Ascending aorta (tissue), 2 donors: ENCODE results near the gene RALGAPA2. TPM values are rescaled to one million over a fixed set of nuclear protein-coding genes. Genes with fewer than 3 reads are reported as not detected.

Experiments used
- DNase-seq, 2 donors: peaks; one replicate each; pipeline ENCODE4 v3.0.0-alpha.2; 2019; ENCODE audit warnings: low spot score in 2 of 2
- H3K27ac ChIP-seq, 2 donors: fragments of 200-600 bp; sonication (generic); one replicate each; pipeline ENCODE4 v1.5.1; 2016 to 2017; ENCODE audit warnings: mild to moderate bottlenecking in 1 of 2
- H3K27me3 ChIP-seq: fragments of 200-600 bp; sonication (generic); one replicate; pipeline ENCODE4 v1.5.1; 2017
- H3K36me3 ChIP-seq, 2 donors: fragments of 200-600 bp; sonication (generic); one replicate each; pipeline ENCODE4 v1.5.1; 2016
- H3K4me1 ChIP-seq, 2 donors: fragments of 200-600 bp; sonication (generic); one replicate each; pipeline ENCODE4 v1.5.1; 2016 to 2017; ENCODE audit warnings: mild to moderate bottlenecking in 1 of 2
- H3K4me3 ChIP-seq, 2 donors: fragments of 200-600 bp; sonication (generic); one replicate each; pipeline ENCODE4 v1.5.1; 2016 to 2017; ENCODE audit warnings: mild to moderate bottlenecking in 1 of 2
- H3K9me3 ChIP-seq, 2 donors: fragments of 200-600 bp; sonication (generic); one replicate each; pipeline ENCODE4 v1.5.1; 2016
- intact Hi-C: fragments of 100-400 bp; cut with DNase I; formaldehyde crosslinking; loops from one replicate; pipeline ENCODE4 v1.15.1; 2023
- total RNA-seq: library from RNA; depleted of rRNA; stranded (reverse); fragments of >200 nt; gene quantifications from one replicate; pipeline ENCODE4 v1.1.0, GENCODE V29; 2016
- TF ChIP-seq, protein P1 (sequence below), 3 experiments: fragments of 200-600 bp in 2 of 3; fragments of 450-650 bp in 1 of 3; sonication (generic) in 2 of 3; IDR thresholded peaks; one replicate each; pipeline ENCODE4 v1.5.1; 2016 to 2019; ENCODE audit warnings: antibody characterized with exemption in 3 of 3, mild to moderate bottlenecking in 1 of 3, moderate library complexity in 1 of 3

RALGAPA2 gene
- total RNA-seq, 1 donor from 2014 or later = 68.9 TPM

GRCh38 chr20:20711413-20711812 is 1.0 kb downstream of the RALGAPA2 start:
- H3K27ac ChIP-seq = peak overlapping the region; percentile 90 to 92

GRCh38 chr20:20710443-20711315 is 1.8 kb downstream of the RALGAPA2 start:
- Histone ChIP-seq H3K27ac (no peak overlapping the region), H3K36me3 (no peaks in the 10 kb centered on the region), H3K9me3 (no peaks in the 10 kb centered on the region), H3K27me3 (no peaks in the 10 kb centered on the region), H3K4me1 (peaks cover 3 to 10% of the 10 kb centered on the region in 2 donors), H3K4me3 (peak overlapping the region; percentile 93 to 96)
- intact Hi-C loops = loop anchor here (5.0 kb wide), 1 partner anchor 417 kb away; the partner anchor contains the start of gene KIZ
- no peak for DNase-seq
- TF ChIP-seq, protein P1, sequence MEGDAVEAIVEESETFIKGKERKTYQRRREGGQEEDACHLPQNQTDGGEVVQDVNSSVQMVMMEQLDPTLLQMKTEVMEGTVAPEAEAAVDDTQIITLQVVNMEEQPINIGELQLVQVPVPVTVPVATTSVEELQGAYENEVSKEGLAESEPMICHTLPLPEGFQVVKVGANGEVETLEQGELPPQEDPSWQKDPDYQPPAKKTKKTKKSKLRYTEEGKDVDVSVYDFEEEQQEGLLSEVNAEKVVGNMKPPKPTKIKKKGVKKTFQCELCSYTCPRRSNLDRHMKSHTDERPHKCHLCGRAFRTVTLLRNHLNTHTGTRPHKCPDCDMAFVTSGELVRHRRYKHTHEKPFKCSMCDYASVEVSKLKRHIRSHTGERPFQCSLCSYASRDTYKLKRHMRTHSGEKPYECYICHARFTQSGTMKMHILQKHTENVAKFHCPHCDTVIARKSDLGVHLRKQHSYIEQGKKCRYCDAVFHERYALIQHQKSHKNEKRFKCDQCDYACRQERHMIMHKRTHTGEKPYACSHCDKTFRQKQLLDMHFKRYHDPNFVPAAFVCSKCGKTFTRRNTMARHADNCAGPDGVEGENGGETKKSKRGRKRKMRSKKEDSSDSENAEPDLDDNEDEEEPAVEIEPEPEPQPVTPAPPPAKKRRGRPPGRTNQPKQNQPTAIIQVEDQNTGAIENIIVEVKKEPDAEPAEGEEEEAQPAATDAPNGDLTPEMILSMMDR (IDR thresholded peaks at IDR 0.05) = no peak

More at GRCh38 chr20:20711413-20711812, 1.0 kb downstream of the RALGAPA2 start:
- intact Hi-C loops = loop anchor here (5.0 kb wide), 1 partner anchor 416 kb away; the partner anchor contains the start of gene KIZ
- TF ChIP-seq, protein P1 (IDR thresholded peaks at IDR 0.05) = no peak
- DNase-seq = no peak
- no peaks in the 10 kb centered on the region for H3K36me3 ChIP-seq
- H3K4me1 ChIP-seq = peaks cover 3 to 10% of the 10 kb centered on the region in 2 donors
- peak overlapping the region; percentile 93 to 96 for H3K4me3 ChIP-seq
- H3K27me3 ChIP-seq = no peaks in the 10 kb centered on the region
- no peaks in the 10 kb centered on the region for H3K9me3 ChIP-seq

DNA sequence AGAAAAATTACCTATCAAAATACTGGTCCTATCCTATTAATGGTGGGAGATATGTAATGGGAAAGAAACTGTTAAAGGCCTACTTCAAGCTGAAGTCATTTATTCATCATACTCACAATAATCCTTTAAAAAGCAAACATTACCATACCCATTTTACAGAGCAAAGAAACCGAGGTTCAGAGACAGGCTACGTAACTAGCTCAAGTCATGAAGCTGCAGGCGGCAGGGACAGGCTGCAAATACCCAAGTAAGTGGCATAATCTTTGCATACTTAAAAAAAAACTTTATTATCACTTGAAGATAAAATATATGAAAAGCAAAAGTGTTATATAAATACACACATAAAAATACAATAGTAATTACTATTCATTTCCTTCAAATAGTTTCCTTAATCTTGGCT is 2.6 kb downstream of the RALGAPA2 start:
- intact Hi-C loops = loop anchor here (5.0 kb wide), 1 partner anchor 417 kb away; the partner anchor contains the start of gene KIZ

DNA sequence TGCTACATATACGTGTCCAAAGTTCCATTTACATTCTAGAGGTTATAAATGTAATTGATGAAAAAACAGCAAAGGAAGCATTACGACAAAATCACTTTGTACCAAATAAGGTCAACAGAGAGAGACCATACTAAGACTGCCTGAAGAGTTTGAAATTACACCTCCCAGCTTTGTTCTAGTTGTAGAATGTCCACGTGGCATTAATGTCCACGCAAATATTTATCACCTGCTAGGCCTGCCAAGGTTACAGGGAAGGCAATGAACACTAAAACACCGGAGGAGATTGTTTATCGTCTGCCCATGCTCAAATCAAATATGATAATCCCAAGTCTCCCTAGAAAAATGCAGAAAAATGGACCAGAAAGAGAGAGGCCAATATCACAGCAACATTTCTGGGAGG is 6.2 kb downstream of the RALGAPA2 start:
- no peaks in the 10 kb centered on the region for H3K9me3 ChIP-seq
- peaks cover 0 to 4% of the 10 kb centered on the region in 2 donors for H3K4me1 ChIP-seq
- no peak overlapping the region for H3K4me3 ChIP-seq
- no peaks in the 10 kb centered on the region for H3K27me3 ChIP-seq
- H3K27ac ChIP-seq = no peak overlapping the region
- intact Hi-C loops = no loop called here
- TF ChIP-seq, protein P1 (IDR thresholded peaks at IDR 0.05) = no peak
- DNase-seq = no peak
- no peaks in the 10 kb centered on the region for H3K36me3 ChIP-seq

More for the DNA sequence above, 2.6 kb downstream of the RALGAPA2 start:
- TF ChIP-seq, protein P1 (IDR thresholded peaks at IDR 0.05) = no peak
- Histone ChIP-seq H3K4me1 (peaks cover 3 to 10% of the 10 kb centered on the region in 2 donors), H3K36me3 (no peaks in the 10 kb centered on the region), H3K9me3 (no peaks in the 10 kb centered on the region), H3K4me3 (no peak overlapping the region), H3K27ac (no peak overlapping the region), H3K27me3 (no peaks in the 10 kb centered on the region)
- DNase-seq = no peak

DNA sequence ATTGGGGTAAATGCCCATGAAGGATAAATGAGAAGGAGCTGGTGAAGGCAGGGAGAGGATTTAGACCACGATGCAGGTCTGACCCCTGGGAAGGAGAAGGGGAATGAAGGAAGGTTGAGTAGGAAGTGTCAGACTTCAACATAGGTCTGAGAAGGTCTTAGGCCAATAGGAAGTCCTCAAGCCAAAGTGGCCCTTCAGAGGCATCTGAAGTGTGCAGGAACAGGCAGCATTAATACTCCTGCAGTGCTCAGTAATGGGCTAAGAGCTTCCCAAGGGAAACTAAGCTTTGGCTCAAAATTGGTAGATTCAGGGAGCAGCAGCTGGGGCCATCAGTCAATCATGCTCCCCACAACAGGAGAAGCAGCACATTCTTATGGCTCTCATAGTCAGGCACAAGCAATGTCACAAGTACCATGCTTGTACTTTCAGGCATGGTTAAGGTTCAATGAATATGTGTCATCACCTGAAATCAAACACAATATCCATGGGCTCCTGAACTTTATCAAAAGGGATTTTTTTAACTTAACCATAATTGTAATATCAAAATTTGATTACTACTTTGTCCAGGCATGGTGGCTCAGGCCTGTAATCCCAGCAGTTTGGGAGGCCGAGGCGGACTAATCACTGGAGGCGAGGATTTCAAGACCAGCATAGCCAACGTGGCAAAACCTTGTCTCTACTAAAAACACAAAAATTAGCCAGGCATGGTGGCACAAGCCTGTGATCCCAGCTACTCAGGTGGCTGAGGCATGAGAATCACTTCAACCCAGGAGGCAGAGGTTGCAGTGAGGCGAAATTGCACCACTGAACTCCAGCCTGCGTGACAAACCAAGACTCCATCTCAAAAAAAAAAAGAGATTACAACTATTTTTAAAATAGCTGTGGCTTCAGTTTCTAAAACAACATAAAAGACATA is 9.9 kb downstream of the RALGAPA2 start:
- no peak overlapping the region for H3K4me3 ChIP-seq
- H3K27me3 ChIP-seq = no peaks in the 10 kb centered on the region
- no peak for DNase-seq
- no peaks in the 10 kb centered on the region for H3K9me3 ChIP-seq
- intact Hi-C loops = loop anchor here (5.0 kb wide), 1 partner anchor 40 kb away; no protein-coding TSS in a partner anchor
- TF ChIP-seq, protein P1 (IDR thresholded peaks at IDR 0.05) = no peak
- peaks cover 0 to 5% of the 10 kb centered on the region in 2 donors for H3K4me1 ChIP-seq
- no peaks in the 10 kb centered on the region for H3K36me3 ChIP-seq
- no peak overlapping the region for H3K27ac ChIP-seq
